ENCODE results near the gene INPP5A. TPM values are rescaled to one million over a fixed set of nuclear protein-coding genes. Genes with fewer than 3 reads are reported as not detected.
A peak's percentile ranks its signal among the peaks of the same experiment; 100 is the strongest.

Gene INPP5A
- total RNA-seq, 1 donor from 2014 or later = 36.4 TPM

GRCh38 chr10:132653721-132654120, 116.1 kb downstream of the INPP5A start:
- TF ChIP-seq CTCF (IDR thresholded peaks at IDR 0.05) = no peak
- Mint-ChIP-seq H3K36me3 (ENCODE audit: unreplicated experiment) (no peaks in the 10 kb centered on the region), H3K9me3 (ENCODE audit: unreplicated experiment) (no peaks in the 10 kb centered on the region), H3K27ac (ENCODE audit: unreplicated experiment) (no peak overlapping the region), H3K4me3 (ENCODE audit: unreplicated experiment) (no peak overlapping the region), H3K4me1 (ENCODE audit: unreplicated experiment) (peaks cover 1% of the 10 kb centered on the region), H3K27me3 (ENCODE audit: unreplicated experiment) (no peaks in the 10 kb centered on the region)
- no peak for DNase-seq (ENCODE audit: extremely low spot score, unreplicated experiment)

GRCh38 chr10:132654121-132654571, 116.6 kb downstream of the INPP5A start:
- Mint-ChIP-seq H3K27ac (ENCODE audit: unreplicated experiment) (no peak overlapping the region), H3K36me3 (ENCODE audit: unreplicated experiment) (peaks cover 2% of the 10 kb centered on the region), H3K4me3 (ENCODE audit: unreplicated experiment) (no peak overlapping the region), H3K9me3 (ENCODE audit: unreplicated experiment) (no peaks in the 10 kb centered on the region), H3K27me3 (ENCODE audit: unreplicated experiment) (no peaks in the 10 kb centered on the region), H3K4me1 (ENCODE audit: unreplicated experiment) (peaks cover 1% of the 10 kb centered on the region)
- no peak for TF ChIP-seq CTCF (IDR thresholded peaks at IDR 0.05)
- DNase-seq (ENCODE audit: extremely low spot score, unreplicated experiment) = no peak

- no peaks in the 10 kb centered on the region for H3K9me3 Mint-ChIP-seq (ENCODE audit: unreplicated experiment)
- no peak overlapping the region for H3K4me3 Mint-ChIP-seq (ENCODE audit: unreplicated experiment)
- H3K4me1 Mint-ChIP-seq (ENCODE audit: unreplicated experiment) = peaks cover 1% of the 10 kb centered on the region
- TF ChIP-seq CTCF (IDR thresholded peaks at IDR 0.05) = peak; percentile 98
- peaks cover 4% of the 10 kb centered on the region for H3K36me3 Mint-ChIP-seq (ENCODE audit: unreplicated experiment)
- no peaks in the 10 kb centered on the region for H3K27me3 Mint-ChIP-seq (ENCODE audit: unreplicated experiment)
- peak; percentile 91 for DNase-seq (ENCODE audit: extremely low spot score, unreplicated experiment)
- H3K27ac Mint-ChIP-seq (ENCODE audit: unreplicated experiment) = no peak overlapping the region
Observed at GRCh38 chr10:132654708-132655661, 117.4 kb downstream of the INPP5A start.

GRCh38 chr10:132655735-132656134, 118.1 kb downstream of the INPP5A start:
- Mint-ChIP-seq H3K4me3 (ENCODE audit: unreplicated experiment) (no peak overlapping the region), H3K4me1 (ENCODE audit: unreplicated experiment) (peaks cover 1% of the 10 kb centered on the region), H3K36me3 (ENCODE audit: unreplicated experiment) (peaks cover 11% of the 10 kb centered on the region), H3K9me3 (ENCODE audit: unreplicated experiment) (no peaks in the 10 kb centered on the region), H3K27me3 (ENCODE audit: unreplicated experiment) (no peaks in the 10 kb centered on the region), H3K27ac (ENCODE audit: unreplicated experiment) (no peak overlapping the region)
- TF ChIP-seq CTCF (IDR thresholded peaks at IDR 0.05) = no peak
- no peak for DNase-seq (ENCODE audit: extremely low spot score, unreplicated experiment)

Measured in osteocyte (in vitro differentiated cells).